ENCODE results near the gene MPO.
A peak's percentile ranks its signal among the peaks of the same experiment; 100 is the strongest.

The MPO gene

DNA sequence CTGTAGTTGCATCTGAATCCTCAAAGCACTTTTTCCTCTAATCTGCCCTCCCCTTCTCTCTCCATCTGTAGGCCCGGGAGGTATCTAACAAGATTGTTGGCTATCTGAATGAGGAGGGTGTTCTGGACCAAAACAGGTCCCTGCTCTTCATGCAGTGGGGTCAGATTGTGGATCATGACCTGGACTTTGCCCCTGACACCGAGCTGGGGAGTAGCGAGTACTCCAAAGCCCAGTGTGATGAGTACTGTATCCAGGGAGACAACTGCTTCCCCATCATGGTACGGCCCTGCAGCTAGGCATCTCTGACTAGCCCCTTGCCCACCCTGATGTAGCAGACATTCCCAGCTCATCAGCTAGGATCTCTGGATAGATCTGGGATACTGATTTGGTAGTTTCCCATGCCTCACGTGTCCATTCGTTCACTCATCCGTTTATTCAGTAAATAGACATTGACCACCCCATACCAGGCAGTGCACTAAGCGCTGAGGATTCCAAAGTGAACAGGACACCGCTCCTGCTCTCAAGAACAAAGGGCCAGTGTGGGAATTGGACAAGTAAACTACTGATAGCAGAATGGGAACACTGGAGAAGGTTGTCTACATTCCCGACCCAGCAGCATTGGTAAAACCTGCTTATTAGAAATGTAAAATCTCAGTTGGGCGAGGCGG, 30.3 kb downstream of the MPO start:
- DNase-seq (ENCODE audit: low read depth): no peak
- TF ChIP-seq, protein P1, sequence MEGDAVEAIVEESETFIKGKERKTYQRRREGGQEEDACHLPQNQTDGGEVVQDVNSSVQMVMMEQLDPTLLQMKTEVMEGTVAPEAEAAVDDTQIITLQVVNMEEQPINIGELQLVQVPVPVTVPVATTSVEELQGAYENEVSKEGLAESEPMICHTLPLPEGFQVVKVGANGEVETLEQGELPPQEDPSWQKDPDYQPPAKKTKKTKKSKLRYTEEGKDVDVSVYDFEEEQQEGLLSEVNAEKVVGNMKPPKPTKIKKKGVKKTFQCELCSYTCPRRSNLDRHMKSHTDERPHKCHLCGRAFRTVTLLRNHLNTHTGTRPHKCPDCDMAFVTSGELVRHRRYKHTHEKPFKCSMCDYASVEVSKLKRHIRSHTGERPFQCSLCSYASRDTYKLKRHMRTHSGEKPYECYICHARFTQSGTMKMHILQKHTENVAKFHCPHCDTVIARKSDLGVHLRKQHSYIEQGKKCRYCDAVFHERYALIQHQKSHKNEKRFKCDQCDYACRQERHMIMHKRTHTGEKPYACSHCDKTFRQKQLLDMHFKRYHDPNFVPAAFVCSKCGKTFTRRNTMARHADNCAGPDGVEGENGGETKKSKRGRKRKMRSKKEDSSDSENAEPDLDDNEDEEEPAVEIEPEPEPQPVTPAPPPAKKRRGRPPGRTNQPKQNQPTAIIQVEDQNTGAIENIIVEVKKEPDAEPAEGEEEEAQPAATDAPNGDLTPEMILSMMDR (IDR thresholded peaks at IDR 0.05; ENCODE audit: low read depth, low read length, missing control alignments): no peak
- in situ Hi-C loops (cut with HindIII; ENCODE audit: low sequenced_read_pairs): no loop called here
- H3K4me3 ChIP-seq (ENCODE audit: low read depth, low read length): no peak overlapping the region

DNA sequence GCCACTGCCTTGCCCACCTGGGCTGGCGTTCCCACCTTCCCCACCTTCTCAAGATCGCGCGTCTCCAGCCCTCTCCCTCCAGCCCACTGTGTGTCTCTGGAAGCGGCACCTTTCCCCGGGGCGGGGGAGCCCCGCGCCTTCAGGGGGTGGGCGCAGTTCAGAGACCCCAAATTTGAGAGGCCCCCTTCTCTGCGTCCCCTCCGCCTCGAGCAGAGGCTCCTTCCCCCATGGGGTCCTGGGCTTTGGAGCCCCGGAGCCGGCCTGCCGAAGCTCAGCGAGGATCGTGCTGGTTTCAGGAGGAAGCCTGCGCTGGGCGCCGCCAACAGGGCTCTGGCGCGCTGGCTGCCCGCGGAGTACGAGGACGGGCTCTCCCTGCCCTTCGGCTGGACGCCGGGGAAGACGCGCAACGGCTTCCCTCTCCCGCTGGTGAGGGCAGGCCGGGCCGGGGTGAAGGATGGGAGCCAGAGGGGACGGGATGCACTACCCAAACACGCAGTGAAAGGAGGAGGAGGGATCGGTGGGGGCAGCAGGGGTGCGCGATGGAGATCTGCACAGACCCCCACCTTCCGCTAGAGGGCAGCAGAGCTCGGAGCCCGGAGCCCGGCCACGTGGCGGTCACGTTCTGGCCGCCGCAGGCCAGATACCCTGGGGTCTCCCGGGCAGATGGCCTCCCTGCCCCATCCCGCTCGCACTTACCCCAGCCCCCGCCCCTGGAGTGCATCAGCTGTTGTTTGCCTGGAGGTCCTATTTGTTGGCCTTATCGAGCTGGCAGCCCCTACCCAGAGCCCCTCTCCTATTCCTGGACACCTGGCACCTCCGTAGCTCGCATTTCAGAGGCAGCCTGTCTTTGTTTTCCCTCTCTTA, 31.2 kb downstream of the MPO start:
- no peak for DNase-seq (ENCODE audit: low read depth)
- in situ Hi-C loops (cut with HindIII; ENCODE audit: low sequenced_read_pairs): no loop called here
- peak overlapping the region; percentile 40 for H3K4me3 ChIP-seq (ENCODE audit: low read depth, low read length)
- TF ChIP-seq, protein P1 (IDR thresholded peaks at IDR 0.05; ENCODE audit: low read depth, low read length, missing control alignments): peak; percentile 86

DNA sequence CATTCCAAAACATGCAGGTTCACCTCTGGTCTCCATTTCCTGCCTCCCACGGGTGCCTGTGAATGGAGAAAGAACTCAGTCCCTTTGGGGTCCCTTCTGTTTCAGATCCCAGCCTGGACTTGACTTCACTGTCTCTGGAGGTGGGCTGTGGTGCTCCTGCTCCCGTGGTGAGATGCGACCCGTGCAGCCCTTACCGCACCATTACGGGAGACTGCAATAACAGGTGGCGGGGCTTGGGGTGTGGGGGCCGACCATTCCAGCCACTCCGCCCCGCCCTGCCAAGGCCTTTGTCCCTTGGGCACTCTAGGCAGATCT, 31.8 kb downstream of the MPO start:
- in situ Hi-C loops (cut with HindIII; ENCODE audit: low sequenced_read_pairs): no loop called here
- TF ChIP-seq, protein P1 (IDR thresholded peaks at IDR 0.05; ENCODE audit: low read depth, low read length, missing control alignments): no peak
- no peak for DNase-seq (ENCODE audit: low read depth)
- H3K4me3 ChIP-seq (ENCODE audit: low read depth, low read length): peak overlapping the region; percentile 40

DNA sequence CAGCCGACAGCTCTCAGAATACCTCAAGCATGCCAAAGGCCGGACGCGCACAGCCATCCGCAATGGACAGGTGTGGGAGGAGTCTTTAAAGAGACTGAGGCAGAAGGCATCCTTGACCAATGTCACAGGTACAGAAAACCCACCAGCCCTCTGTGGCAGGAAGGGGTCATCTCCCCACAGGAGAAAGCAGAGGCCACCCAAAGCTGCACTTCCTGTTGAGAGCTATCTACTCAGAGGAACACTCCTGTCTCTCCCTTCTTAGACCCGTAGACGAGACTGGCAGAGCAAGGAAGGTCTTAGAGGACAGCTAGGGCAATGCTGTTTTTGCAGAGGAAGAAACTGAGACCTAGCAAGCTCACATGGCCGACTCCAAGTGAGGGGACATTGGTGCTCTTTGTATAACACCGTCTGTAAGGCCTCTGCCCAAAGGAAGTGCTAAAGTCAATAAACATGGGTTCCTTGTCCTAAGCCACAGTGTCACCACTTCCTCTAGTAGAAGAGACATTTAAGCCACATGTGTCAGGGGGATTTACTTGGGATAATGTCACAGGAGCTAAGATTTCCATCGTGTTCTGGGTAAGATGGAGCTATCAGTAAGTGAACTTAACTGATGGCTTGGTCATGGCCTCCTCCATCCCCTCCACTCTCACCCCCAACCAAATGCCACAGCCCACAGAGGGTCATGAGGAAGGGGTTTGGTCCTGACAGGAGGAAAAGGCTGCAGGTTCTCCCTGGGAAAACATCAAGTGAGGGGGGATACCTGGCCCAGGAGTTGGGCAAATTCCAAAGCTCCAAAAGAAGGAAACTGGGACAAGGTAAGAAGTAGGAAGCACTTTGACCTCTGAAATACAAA, 33.0 kb downstream of the MPO start:
- in situ Hi-C loops (cut with HindIII; ENCODE audit: low sequenced_read_pairs): no loop called here
- TF ChIP-seq, protein P1 (IDR thresholded peaks at IDR 0.05; ENCODE audit: low read depth, low read length, missing control alignments): no peak

DNA sequence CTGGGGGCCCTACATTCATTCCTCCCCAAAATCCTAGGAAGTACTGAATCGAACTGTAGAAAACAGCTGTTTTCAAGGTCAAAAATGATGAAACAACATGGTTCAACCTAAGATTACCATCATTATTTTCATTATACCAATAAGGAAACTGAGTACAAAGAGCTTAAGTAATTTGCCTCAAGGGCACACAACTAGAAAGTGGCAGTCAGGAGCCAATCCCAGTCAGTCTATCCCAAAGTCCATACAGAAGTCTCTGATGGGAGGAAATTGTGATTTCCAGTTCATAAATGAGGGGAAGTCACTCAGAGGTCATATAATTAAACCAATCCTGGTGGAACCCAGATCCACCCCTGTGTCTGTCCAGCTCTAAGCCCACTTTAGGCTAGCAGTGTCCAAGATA, 34.0 kb downstream of the MPO start:
- in situ Hi-C loops (cut with HindIII; ENCODE audit: low sequenced_read_pairs): no loop called here
- DNase-seq (ENCODE audit: low read depth): no peak
- no peak overlapping the region for H3K4me3 ChIP-seq (ENCODE audit: low read depth, low read length)
- TF ChIP-seq, protein P1 (IDR thresholded peaks at IDR 0.05; ENCODE audit: low read depth, low read length, missing control alignments): no peak

More for the DNA sequence above, 33.0 kb downstream of the MPO start:
- no peak overlapping the region for H3K4me3 ChIP-seq (ENCODE audit: low read depth, low read length)
- DNase-seq (ENCODE audit: low read depth): no peak

DNA sequence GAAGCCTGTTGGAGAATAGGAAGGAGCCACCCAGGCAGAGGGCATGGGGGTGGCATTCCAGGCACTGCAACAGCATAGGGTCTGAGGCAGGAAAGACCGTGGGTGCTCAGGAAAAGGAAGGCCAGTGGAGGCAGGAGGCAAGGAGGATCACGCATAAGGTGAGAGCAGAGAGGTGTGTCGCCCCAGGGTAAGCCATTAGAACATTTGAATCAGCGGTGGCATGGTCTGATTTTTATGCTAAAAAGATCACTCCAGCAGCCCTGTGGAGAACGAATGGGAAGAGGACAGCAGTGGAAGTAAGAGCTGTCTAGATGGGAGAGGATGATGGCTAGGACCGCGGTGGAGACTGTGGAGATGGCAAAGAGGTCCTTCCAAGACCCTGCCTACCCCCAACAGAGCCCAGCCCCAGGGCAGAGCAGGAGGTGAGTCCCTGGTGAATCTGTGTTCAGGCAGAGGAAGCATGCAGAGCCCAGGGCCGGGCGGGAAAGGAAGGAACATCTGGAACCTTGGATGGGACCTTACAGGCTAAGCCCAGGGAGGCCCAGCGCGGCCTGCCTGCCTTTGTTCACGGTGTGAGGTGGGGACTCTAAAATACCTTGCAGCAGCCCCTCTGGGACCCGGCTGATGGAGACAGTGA, 34.5 kb downstream of the MPO start:
- in situ Hi-C loops (cut with HindIII; ENCODE audit: low sequenced_read_pairs): no loop called here
- no peak for DNase-seq (ENCODE audit: low read depth)
- H3K4me3 ChIP-seq (ENCODE audit: low read depth, low read length): no peak overlapping the region
- TF ChIP-seq, protein P1 (IDR thresholded peaks at IDR 0.05; ENCODE audit: low read depth, low read length, missing control alignments): no peak
